ENCODE measurements around the gene E2F7. TPM values are rescaled to one million over a fixed set of nuclear protein-coding genes. Genes with fewer than 3 reads are reported as not detected.

E2F7 gene
- 30.0 and 36.3 TPM in 2 replicates for total RNA-seq

GRCh38 chr12:77065361-77066204 lies at the start of gene E2F7:
Gene E2F7 (minus strand): TSS chr12:77065569. CDS start chr12:77064635, 934 bp downstream.

Other genes with a start within 250 kb of the E2F7 start
- 3.1 and 5.9 TPM in 2 replicates for gene CSRP2, start 186.6 kb downstream of the E2F7 start, total RNA-seq